A673 (cell line): ENCODE data around the gene RHOA.

Experiments used
- CTCF ChIP-seq: fragments of 300-800, 200-600 bp; sonication (generic); conservative IDR thresholded peaks from 2 replicates; pipeline ENCODE4 v1.5.1; 2017; ENCODE audit warnings: low read depth, mild to moderate bottlenecking, antibody characterized with exemption, low read length, moderate library complexity, mixed read lengths
- EZH2 ChIP-seq: fragments of 200-600 bp; sonication (generic); IDR thresholded peaks from 2 replicates; pipeline ENCODE4 v1.6.1; 2017; ENCODE audit warnings: borderline replicate concordance, low read depth, mild to moderate bottlenecking, mixed read lengths, antibody characterized with exemption, low read length; ENCODE audit not compliant: poor library complexity, severe bottlenecking

- TF ChIP-seq EZH2 (no peak), CTCF (no peak)
Measured at GRCh38 chr3:49428752-49429080, 16.9 kb upstream of the RHOA start.
